Liver (tissue), 9 donors: ENCODE measurements around the gene FAM13C. TPM values are rescaled to one million over a fixed set of nuclear protein-coding genes. Genes with fewer than 3 reads are reported as not detected.
"Not testable (repeated sequence)": the region's sequence is repeated elsewhere in the genome, so short reads cannot be mapped to it uniquely, and the experiment has no call there.

ENCODE experiments used
- DNase-seq: peaks from one replicate; pipeline ENCODE4 v3.0.0-alpha.2; 2017; ENCODE audit warnings: low spot score
- H3K27ac ChIP-seq, 2 donors: one replicate each; pipeline ENCODE4 v1.7.0; 2013; ENCODE audit warnings: inconsistent platforms in 2 of 2, low read length in 2 of 2, control low read depth in 1 of 2, low read depth in 1 of 2, mild to moderate bottlenecking in 1 of 2
- H3K27me3 ChIP-seq, 4 donors: one replicate each; pipeline versions ENCODE4 v1.6.1 to v1.7.0; 2013; ENCODE audit warnings: low read length in 3 of 4, inconsistent platforms in 1 of 4, mild to moderate bottlenecking in 1 of 4, moderate library complexity in 1 of 4; ENCODE audit not compliant: control insufficient read depth in 4 of 4, insufficient read depth in 4 of 4
- H3K36me3 ChIP-seq, 4 donors: one replicate each; pipeline versions ENCODE4 v1.6.1 to v1.7.0; 2013; ENCODE audit warnings: low read length in 3 of 4, mild to moderate bottlenecking in 3 of 4, low read depth in 1 of 4, moderate library complexity in 1 of 4; ENCODE audit not compliant: control insufficient read depth in 4 of 4, insufficient read depth in 3 of 4
- H3K4me1 ChIP-seq, 4 donors: one replicate each; pipeline versions ENCODE4 v1.6.1 to v1.7.0; 2013; ENCODE audit warnings: low read length in 3 of 4, mild to moderate bottlenecking in 3 of 4, moderate library complexity in 1 of 4; ENCODE audit not compliant: control insufficient read depth in 4 of 4, insufficient read depth in 4 of 4
- H3K4me3 ChIP-seq, 3 donors: one replicate each; pipeline versions ENCODE4 v1.6.1 to v1.7.0; 2013; ENCODE audit warnings: low read length in 3 of 3, control low read depth in 1 of 3, low read depth in 1 of 3, mild to moderate bottlenecking in 1 of 3
- H3K9ac ChIP-seq, 2 donors: one replicate each; pipeline ENCODE4 v1.7.0; 2013; ENCODE audit warnings: low read length in 2 of 2, mild to moderate bottlenecking in 2 of 2, moderate library complexity in 2 of 2, control low read depth in 1 of 2, low read depth in 1 of 2
- H3K9me3 ChIP-seq, 4 donors: one replicate each; pipeline versions ENCODE4 v1.6.1 to v1.7.0; 2013; ENCODE audit warnings: low read length in 3 of 4; ENCODE audit not compliant: control insufficient read depth in 4 of 4
- EGR1 ChIP-seq, 2 donors: IDR thresholded peaks; 2 replicates each; pipeline ENCODE4 v1.6.1; 2016 to 2018; ENCODE audit warnings: antibody characterized with exemption in 2 of 2, low read depth in 2 of 2
- FOXA1 ChIP-seq: IDR thresholded peaks from 2 replicates; pipeline ENCODE4 v1.6.1; 2016; ENCODE audit warnings: antibody characterized with exemption
- FOXA2 ChIP-seq: IDR thresholded peaks from 2 replicates; pipeline ENCODE4 v1.6.1; 2016; ENCODE audit warnings: antibody characterized with exemption
- GABPA ChIP-seq, 2 donors: IDR thresholded peaks in 1 of 2; conservative IDR thresholded peaks in 1 of 2; 2 replicates each; pipeline ENCODE4 v1.6.1; 2016; ENCODE audit warnings: antibody characterized with exemption in 2 of 2, mild to moderate bottlenecking in 1 of 2, moderate library complexity in 1 of 2
- HNF4A ChIP-seq, 2 donors: conservative IDR thresholded peaks; 2 replicates each; pipeline ENCODE4 v1.6.1; 2016; ENCODE audit warnings: antibody characterized with exemption in 2 of 2, mild to moderate bottlenecking in 2 of 2
- HNF4G ChIP-seq: IDR thresholded peaks from 2 replicates; pipeline ENCODE4 v1.6.1; 2016; ENCODE audit warnings: antibody characterized with exemption
- JUND ChIP-seq, 2 donors: IDR thresholded peaks; 2 replicates each; pipeline ENCODE4 v1.6.1; 2016; ENCODE audit warnings: antibody characterized with exemption in 2 of 2
- NR2F2 ChIP-seq: IDR thresholded peaks from 2 replicates; pipeline ENCODE4 v1.6.1; 2016; ENCODE audit warnings: antibody characterized with exemption
- RAD21 ChIP-seq, 2 donors: IDR thresholded peaks; 2 replicates each; pipeline ENCODE4 v1.6.1; 2016; ENCODE audit warnings: antibody characterized with exemption in 2 of 2, mild to moderate bottlenecking in 2 of 2
- SP1 ChIP-seq: IDR thresholded peaks from 2 replicates; pipeline ENCODE4 v1.6.1; 2018; ENCODE audit warnings: antibody characterized with exemption, mild to moderate bottlenecking
- TAF1 ChIP-seq: conservative IDR thresholded peaks from 2 replicates; pipeline ENCODE4 v1.6.1; 2016; ENCODE audit warnings: antibody characterized with exemption, mild to moderate bottlenecking
- WGBS: extraction: QIAGEN DNeasy Blood & Tissue Kit; methylation state at CpG from one replicate; pipeline ENCODE4 v1.1.7; 2013; 5-methylcytosine and 5-hydroxymethylcytosine counted together
- polyA plus RNA-seq, 2 donors: library from polyadenylated mRNA; stranded (reverse) in 1 of 2; unstranded in 1 of 2; fragments of 200-250 nt in 1 of 2; fragments of >200 nt in 1 of 2; fragmentation: Nextera tagmentation in 1 of 2; extraction: Ambion mirVana in 1 of 2; gene quantifications; one replicate each; pipeline versions ENCODE4 v1.2.1 to v1.2.3, GENCODE V29; 2013 to 2015
- total RNA-seq, 2 donors: library from RNA; depleted of rRNA; stranded (reverse); fragments of >200 nt; gene quantifications; one replicate each; pipeline ENCODE4 v1.2.3, GENCODE V29; 2014
- TF ChIP-seq, protein P1 (sequence below): IDR thresholded peaks from 2 replicates; pipeline ENCODE4 v1.6.1; 2016; ENCODE audit warnings: antibody characterized with exemption
- TF ChIP-seq, protein P2 (sequence below): IDR thresholded peaks from 2 replicates; pipeline ENCODE4 v1.6.1; 2016; ENCODE audit warnings: antibody characterized with exemption
- TF ChIP-seq, protein P3 (sequence below): fragments of 150-350 bp; IDR thresholded peaks from 2 replicates; pipeline ENCODE4 v1.5.1; 2017; ENCODE audit warnings: improper control_type of control experiment, low read depth, low read length; ENCODE audit not compliant: missing input control
- TF ChIP-seq, protein P4 (sequence below): IDR thresholded peaks from 2 replicates; pipeline ENCODE4 v1.6.1; 2016; ENCODE audit warnings: antibody characterized with exemption
- TF ChIP-seq, protein P5 (sequence below): IDR thresholded peaks from 2 replicates; pipeline ENCODE4 v1.6.1; 2016; ENCODE audit warnings: antibody characterized with exemption, mild to moderate bottlenecking
- donor health status: healthy.
- donor health status: healthy.
- donor health status: healthy.
- donor health status: healthy.
- donor health status: healthy.

Gene FAM13C
- total and polyA plus RNA-seq, 4 donors = 0.87 to 2.4 (median 2.1) TPM

DNA sequence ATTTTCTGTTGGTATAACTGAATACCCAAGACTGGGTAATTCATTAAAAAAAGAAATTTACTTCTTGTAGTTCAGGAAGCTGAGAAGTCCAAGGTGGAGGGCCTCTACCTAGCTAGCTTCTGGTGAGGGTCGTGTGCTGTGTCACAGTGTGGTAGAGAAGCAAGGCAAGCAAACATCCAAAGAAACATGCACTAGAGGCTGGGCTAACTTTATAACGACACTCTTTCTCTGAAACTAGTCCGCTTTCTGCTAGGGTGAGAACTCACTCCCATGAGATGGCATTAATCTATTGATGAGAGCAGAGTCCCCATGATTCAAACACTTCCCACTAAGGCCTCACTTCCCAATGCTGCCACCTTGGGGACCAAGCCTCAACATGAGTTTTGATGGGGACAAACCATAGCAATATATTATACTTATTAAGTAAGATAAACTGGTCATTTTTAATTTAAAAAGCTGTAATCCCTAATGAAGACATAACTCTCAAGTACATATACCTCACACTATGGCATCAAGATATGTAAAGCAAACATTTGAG, 135.1 kb downstream of the FAM13C start:
- DNase-seq = no peak
- H3K4me3 ChIP-seq = no peak overlapping the region
- H3K36me3 ChIP-seq = no peaks in the 10 kb centered on the region
- H3K4me1 ChIP-seq = no peaks in the 10 kb centered on the region
- no peak overlapping the region for H3K27ac ChIP-seq
- no peaks in the 10 kb centered on the region for H3K9me3 ChIP-seq
- 92% methylated on average over 3 of the region's 3 CpGs for WGBS
- no peaks in the 10 kb centered on the region for H3K27me3 ChIP-seq
- H3K9ac ChIP-seq = no peak overlapping the region
- TF ChIP-seq RAD21 (IDR thresholded peaks at IDR 0.05) (peak; percentile 26 to 45), JUND (IDR thresholded peaks at IDR 0.05) (no peak)

DNA sequence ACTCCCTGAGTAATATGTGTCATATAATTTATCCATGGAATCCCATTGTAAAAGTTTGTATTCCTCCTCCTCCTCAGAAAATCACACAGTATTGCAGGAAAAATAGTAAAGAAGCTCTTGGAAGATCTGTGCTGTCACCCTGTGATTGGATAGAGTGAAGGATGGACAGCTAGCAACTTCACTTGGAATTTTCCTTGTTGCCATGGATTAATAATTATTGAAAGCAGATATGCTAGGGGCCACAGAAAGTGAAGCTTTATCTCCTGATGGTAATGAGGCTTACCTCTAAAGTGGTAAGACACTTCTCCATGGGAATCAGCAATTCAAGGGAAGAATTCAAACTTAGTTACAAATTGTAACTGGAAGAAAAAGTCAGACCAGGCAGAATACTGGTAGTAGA, 137.1 kb downstream of the FAM13C start:
- Histone ChIP-seq H3K9me3 (no peaks in the 10 kb centered on the region), H3K27me3 (no peaks in the 10 kb centered on the region), H3K9ac (no peak overlapping the region), H3K4me1 (no peaks in the 10 kb centered on the region), H3K36me3 (no peaks in the 10 kb centered on the region), H3K27ac (no peak overlapping the region), H3K4me3 (no peak overlapping the region)
- TF ChIP-seq NR2F2 = no peak
- TF ChIP-seq FOXA2 = no peak
- TF ChIP-seq FOXA1 = no peak
- TF ChIP-seq, protein P1, sequence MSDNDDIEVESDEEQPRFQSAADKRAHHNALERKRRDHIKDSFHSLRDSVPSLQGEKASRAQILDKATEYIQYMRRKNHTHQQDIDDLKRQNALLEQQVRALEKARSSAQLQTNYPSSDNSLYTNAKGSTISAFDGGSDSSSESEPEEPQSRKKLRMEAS = no peak
- no peak for TF ChIP-seq SP1
- no peak for DNase-seq

DNA sequence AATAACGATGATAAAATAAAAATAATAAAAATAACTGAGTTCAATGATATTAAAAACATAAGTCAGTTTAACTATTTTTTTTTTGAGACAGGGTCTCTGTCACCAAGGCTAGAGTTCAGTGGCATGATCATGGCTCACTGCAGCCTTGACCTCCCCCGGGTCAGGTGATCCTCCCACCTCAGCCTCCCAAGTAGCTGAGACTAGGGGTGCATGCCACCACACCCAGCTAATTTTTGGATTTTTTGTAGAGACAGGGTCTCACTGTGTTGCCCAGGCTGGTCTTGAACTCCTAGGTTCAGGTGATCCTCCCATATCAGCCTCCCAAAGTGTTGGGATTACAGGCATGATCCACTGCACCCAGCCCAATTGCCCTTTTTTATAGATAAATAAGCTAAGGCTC, 138.8 kb downstream of the FAM13C start:
- not testable (repeated sequence) for H3K9ac ChIP-seq, H3K4me1 ChIP-seq, H3K27ac ChIP-seq, H3K36me3 ChIP-seq, H3K9me3 ChIP-seq, H3K4me3 ChIP-seq, DNase-seq, H3K27me3 ChIP-seq
- WGBS = 91% methylated on average over 2 of the region's 2 CpGs

DNA sequence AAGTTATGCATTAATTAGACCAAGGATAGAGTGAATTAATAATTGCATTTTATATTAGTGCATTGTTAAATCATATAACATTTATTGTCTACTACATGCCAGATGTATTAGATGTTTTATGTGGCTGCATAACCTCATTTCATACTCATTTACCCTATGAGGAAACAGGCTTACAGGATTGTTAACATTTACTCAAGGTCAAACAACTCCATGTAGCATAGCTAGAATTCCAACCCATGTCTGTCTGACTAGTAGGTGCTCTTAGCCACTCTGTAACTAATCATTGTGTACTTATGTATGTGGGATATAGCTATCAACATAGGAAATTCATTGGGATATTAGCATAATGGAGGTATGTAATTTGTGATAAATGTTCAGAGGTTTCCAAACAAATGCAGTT, 139.6 kb downstream of the FAM13C start:
- Histone ChIP-seq H3K36me3 (no peaks in the 10 kb centered on the region), H3K27me3 (no peaks in the 10 kb centered on the region), H3K27ac (no peak overlapping the region), H3K4me3 (no peak overlapping the region), H3K4me1 (no peaks in the 10 kb centered on the region), H3K9ac (no peak overlapping the region), H3K9me3 (no peaks in the 10 kb centered on the region)
- no peak for DNase-seq
- TF ChIP-seq FOXA2 (no peak), TAF1 (no peak), JUND (IDR thresholded peaks at IDR 0.05) (no peak), NR2F2 (no peak), FOXA1 (no peak), GABPA (IDR thresholded peaks at IDR 0.05 in 1 of 2, conservative IDR thresholded peaks at IDR 0.05 in 1 of 2) (no peak), EGR1 (IDR thresholded peaks at IDR 0.05; ENCODE audit: low read depth in 2 of 2) (no peak), HNF4A (conservative IDR thresholded peaks at IDR 0.05) (no peak), SP1 (no peak), HNF4G (no peak)
- TF ChIP-seq, protein P2, sequence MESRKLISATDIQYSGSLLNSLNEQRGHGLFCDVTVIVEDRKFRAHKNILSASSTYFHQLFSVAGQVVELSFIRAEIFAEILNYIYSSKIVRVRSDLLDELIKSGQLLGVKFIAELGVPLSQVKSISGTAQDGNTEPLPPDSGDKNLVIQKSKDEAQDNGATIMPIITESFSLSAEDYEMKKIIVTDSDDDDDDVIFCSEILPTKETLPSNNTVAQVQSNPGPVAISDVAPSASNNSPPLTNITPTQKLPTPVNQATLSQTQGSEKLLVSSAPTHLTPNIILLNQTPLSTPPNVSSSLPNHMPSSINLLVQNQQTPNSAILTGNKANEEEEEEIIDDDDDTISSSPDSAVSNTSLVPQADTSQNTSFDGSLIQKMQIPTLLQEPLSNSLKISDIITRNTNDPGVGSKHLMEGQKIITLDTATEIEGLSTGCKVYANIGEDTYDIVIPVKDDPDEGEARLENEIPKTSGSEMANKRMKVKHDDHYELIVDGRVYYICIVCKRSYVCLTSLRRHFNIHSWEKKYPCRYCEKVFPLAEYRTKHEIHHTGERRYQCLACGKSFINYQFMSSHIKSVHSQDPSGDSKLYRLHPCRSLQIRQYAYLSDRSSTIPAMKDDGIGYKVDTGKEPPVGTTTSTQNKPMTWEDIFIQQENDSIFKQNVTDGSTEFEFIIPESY = no peak
- TF ChIP-seq, protein P3, sequence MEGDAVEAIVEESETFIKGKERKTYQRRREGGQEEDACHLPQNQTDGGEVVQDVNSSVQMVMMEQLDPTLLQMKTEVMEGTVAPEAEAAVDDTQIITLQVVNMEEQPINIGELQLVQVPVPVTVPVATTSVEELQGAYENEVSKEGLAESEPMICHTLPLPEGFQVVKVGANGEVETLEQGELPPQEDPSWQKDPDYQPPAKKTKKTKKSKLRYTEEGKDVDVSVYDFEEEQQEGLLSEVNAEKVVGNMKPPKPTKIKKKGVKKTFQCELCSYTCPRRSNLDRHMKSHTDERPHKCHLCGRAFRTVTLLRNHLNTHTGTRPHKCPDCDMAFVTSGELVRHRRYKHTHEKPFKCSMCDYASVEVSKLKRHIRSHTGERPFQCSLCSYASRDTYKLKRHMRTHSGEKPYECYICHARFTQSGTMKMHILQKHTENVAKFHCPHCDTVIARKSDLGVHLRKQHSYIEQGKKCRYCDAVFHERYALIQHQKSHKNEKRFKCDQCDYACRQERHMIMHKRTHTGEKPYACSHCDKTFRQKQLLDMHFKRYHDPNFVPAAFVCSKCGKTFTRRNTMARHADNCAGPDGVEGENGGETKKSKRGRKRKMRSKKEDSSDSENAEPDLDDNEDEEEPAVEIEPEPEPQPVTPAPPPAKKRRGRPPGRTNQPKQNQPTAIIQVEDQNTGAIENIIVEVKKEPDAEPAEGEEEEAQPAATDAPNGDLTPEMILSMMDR = no peak
- TF ChIP-seq, protein P4, sequence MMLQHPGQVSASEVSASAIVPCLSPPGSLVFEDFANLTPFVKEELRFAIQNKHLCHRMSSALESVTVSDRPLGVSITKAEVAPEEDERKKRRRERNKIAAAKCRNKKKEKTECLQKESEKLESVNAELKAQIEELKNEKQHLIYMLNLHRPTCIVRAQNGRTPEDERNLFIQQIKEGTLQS = no peak
- TF ChIP-seq, protein P5, sequence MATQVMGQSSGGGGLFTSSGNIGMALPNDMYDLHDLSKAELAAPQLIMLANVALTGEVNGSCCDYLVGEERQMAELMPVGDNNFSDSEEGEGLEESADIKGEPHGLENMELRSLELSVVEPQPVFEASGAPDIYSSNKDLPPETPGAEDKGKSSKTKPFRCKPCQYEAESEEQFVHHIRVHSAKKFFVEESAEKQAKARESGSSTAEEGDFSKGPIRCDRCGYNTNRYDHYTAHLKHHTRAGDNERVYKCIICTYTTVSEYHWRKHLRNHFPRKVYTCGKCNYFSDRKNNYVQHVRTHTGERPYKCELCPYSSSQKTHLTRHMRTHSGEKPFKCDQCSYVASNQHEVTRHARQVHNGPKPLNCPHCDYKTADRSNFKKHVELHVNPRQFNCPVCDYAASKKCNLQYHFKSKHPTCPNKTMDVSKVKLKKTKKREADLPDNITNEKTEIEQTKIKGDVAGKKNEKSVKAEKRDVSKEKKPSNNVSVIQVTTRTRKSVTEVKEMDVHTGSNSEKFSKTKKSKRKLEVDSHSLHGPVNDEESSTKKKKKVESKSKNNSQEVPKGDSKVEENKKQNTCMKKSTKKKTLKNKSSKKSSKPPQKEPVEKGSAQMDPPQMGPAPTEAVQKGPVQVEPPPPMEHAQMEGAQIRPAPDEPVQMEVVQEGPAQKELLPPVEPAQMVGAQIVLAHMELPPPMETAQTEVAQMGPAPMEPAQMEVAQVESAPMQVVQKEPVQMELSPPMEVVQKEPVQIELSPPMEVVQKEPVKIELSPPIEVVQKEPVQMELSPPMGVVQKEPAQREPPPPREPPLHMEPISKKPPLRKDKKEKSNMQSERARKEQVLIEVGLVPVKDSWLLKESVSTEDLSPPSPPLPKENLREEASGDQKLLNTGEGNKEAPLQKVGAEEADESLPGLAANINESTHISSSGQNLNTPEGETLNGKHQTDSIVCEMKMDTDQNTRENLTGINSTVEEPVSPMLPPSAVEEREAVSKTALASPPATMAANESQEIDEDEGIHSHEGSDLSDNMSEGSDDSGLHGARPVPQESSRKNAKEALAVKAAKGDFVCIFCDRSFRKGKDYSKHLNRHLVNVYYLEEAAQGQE = no peak
- TF ChIP-seq, protein P1 = no peak
